Neural progenitor cell (in vitro differentiated cells): ENCODE measurements around the gene SPTLC3. TPM values are rescaled to one million over a fixed set of nuclear protein-coding genes. Genes with fewer than 3 reads are reported as not detected.

Experiments used
- DNase-seq: peaks from one replicate; pipeline ENCODE4 v3.0.0-alpha.2; 2016; ENCODE audit warnings: low spot score
- H2AFZ ChIP-seq: fragments of 200-600 bp; sonication (generic); replicated peaks from 2 replicates; pipeline ENCODE4 v1.6.1; 2016; ENCODE audit warnings: antibody characterized with exemption
- H3F3A ChIP-seq: fragments of 200-600 bp; sonication (generic); 2 replicates; pipeline ENCODE4 v1.6.1; 2016; ENCODE audit warnings: antibody characterized with exemption, low read depth
- H3K27ac ChIP-seq: fragments of 200-600 bp; sonication (generic); 2 replicates; pipeline ENCODE4 v1.5.1; 2016; ENCODE audit warnings: mild to moderate bottlenecking
- H3K27me3 ChIP-seq: fragments of 200-600 bp; sonication (generic); 2 replicates; pipeline ENCODE4 v1.6.1; 2016; ENCODE audit warnings: mild to moderate bottlenecking, moderate library complexity
- H3K36me3 ChIP-seq: fragments of 200-600 bp; sonication (generic); 2 replicates; pipeline ENCODE4 v1.5.1; 2016
- H3K4me1 ChIP-seq: fragments of 200-600 bp; sonication (generic); 2 replicates; pipeline ENCODE4 v1.6.1; 2016; ENCODE audit warnings: mixed run types
- H3K4me2 ChIP-seq: fragments of 200-600 bp; sonication (generic); 2 replicates; pipeline ENCODE4 v1.6.1; 2016
- H3K4me3 ChIP-seq: fragments of 200-600 bp; sonication (generic); 2 replicates; pipeline ENCODE4 v1.5.1; 2016
- H3K79me2 ChIP-seq: fragments of 200-600 bp; sonication (generic); 2 replicates; pipeline ENCODE4 v1.6.1; 2016; ENCODE audit warnings: low read depth
- H3K9ac ChIP-seq: fragments of 200-600 bp; sonication (generic); 2 replicates; pipeline ENCODE4 v1.6.1; 2016
- H3K9me3 ChIP-seq: fragments of 200-600 bp; sonication (generic); 2 replicates; pipeline ENCODE4 v1.5.1; 2016; ENCODE audit warnings: low read depth
- H4K20me1 ChIP-seq: fragments of 200-600 bp; sonication (generic); 2 replicates; pipeline ENCODE4 v1.6.1; 2016; ENCODE audit warnings: low read depth
- H3K27ac Mint-ChIP-seq: 3 replicates; pipeline ENCODE4 v1.8.0; 2021; ENCODE audit warnings: mixed read lengths
- H3K27me3 Mint-ChIP-seq: 2 replicates; pipeline ENCODE4 v1.8.0; 2022; ENCODE audit warnings: low read depth, mild to moderate bottlenecking, inconsistent platforms, moderate library complexity, mixed read lengths; ENCODE audit not compliant: insufficient read depth
- H3K36me3 Mint-ChIP-seq: 3 replicates; pipeline ENCODE4 v1.8.0; 2021; ENCODE audit warnings: mixed read lengths
- H3K4me1 Mint-ChIP-seq: 3 replicates; pipeline ENCODE4 v1.8.0; 2021; ENCODE audit warnings: mixed read lengths
- H3K4me3 Mint-ChIP-seq: 3 replicates; pipeline ENCODE4 v1.8.0; 2021; ENCODE audit warnings: mild to moderate bottlenecking, moderate library complexity, mixed read lengths
- H3K9me3 Mint-ChIP-seq: 3 replicates; pipeline ENCODE4 v1.8.0; 2020; ENCODE audit warnings: mixed read lengths
- CTCF ChIP-seq: fragments of 200-600 bp; sonication (generic); IDR thresholded peaks from 2 replicates; pipeline ENCODE4 v1.5.1; 2017; ENCODE audit warnings: antibody characterized with exemption, mild to moderate bottlenecking
- EZH2 ChIP-seq: fragments of 200-600 bp; sonication (generic); IDR thresholded peaks from 2 replicates; pipeline ENCODE4 v1.6.1; 2017; ENCODE audit warnings: antibody characterized with exemption, mild to moderate bottlenecking, moderate library complexity
- EZH2phosphoT487 ChIP-seq: fragments of 200-600 bp; sonication (generic); IDR thresholded peaks from 2 replicates; pipeline ENCODE4 v1.6.1; 2017; ENCODE audit warnings: antibody characterized with exemption
- total RNA-seq: library from RNA; depleted of rRNA; stranded (reverse); fragments of >200 nt; gene quantifications from 2 replicates; pipeline ENCODE4 v1.2.3, GENCODE V29; 2015; ENCODE audit warnings: low replicate concordance

The SPTLC3 gene
- total RNA-seq, 1 donor from 2014 or later = 4.2 TPM

- peaks cover 3% of the 10 kb centered on the region for H3K36me3 Mint-ChIP-seq
- peaks cover 4% of the 10 kb centered on the region for H3K9me3 Mint-ChIP-seq
- H3K4me1 Mint-ChIP-seq = peaks cover 27% of the 10 kb centered on the region
- H3K9ac ChIP-seq = no peak overlapping the region
- H3K4me1 ChIP-seq = no peaks in the 10 kb centered on the region
- peaks cover 5% of the 10 kb centered on the region for H3K27me3 Mint-ChIP-seq
- no peaks in the 10 kb centered on the region for H4K20me1 ChIP-seq
- H3F3A ChIP-seq = no peaks in the 10 kb centered on the region
- H2AFZ ChIP-seq = no peak overlapping the region
- H3K4me2 ChIP-seq = no peak overlapping the region
- no peaks in the 10 kb centered on the region for H3K36me3 ChIP-seq
- H3K4me3 ChIP-seq = no peak overlapping the region
- no peak for TF ChIP-seq EZH2
- TF ChIP-seq EZH2phosphoT487 = no peak
- TF ChIP-seq CTCF = no peak
- no peak overlapping the region for H3K27ac Mint-ChIP-seq
- DNase-seq = no peak
- no peaks in the 10 kb centered on the region for H3K79me2 ChIP-seq
- H3K27me3 ChIP-seq = no peaks in the 10 kb centered on the region
- no peak overlapping the region for H3K4me3 Mint-ChIP-seq
- no peaks in the 10 kb centered on the region for H3K9me3 ChIP-seq
- H3K27ac ChIP-seq = no peak overlapping the region
These were observed 122.9 kb downstream of the SPTLC3 start for GRCh38 chr20:13131688-13132087.

- no peaks in the 10 kb centered on the region for H3K36me3 Mint-ChIP-seq
- Histone ChIP-seq H3K4me3 (no peak overlapping the region), H2AFZ (no peak overlapping the region), H3K9me3 (no peaks in the 10 kb centered on the region), H3K27ac (no peak overlapping the region), H3K79me2 (no peaks in the 10 kb centered on the region), H3K36me3 (no peaks in the 10 kb centered on the region), H3K4me1 (peaks cover 7% of the 10 kb centered on the region), H3K9ac (no peak overlapping the region), H3F3A (no peaks in the 10 kb centered on the region), H3K4me2 (no peak overlapping the region), H3K27me3 (no peaks in the 10 kb centered on the region), H4K20me1 (no peaks in the 10 kb centered on the region)
- peaks cover 2% of the 10 kb centered on the region for H3K27me3 Mint-ChIP-seq
- no peaks in the 10 kb centered on the region for H3K9me3 Mint-ChIP-seq
- no peak for TF ChIP-seq EZH2phosphoT487
- TF ChIP-seq EZH2 = no peak
- no peak for TF ChIP-seq CTCF
- no peak overlapping the region for H3K4me3 Mint-ChIP-seq
- no peak for DNase-seq
- H3K4me1 Mint-ChIP-seq = peaks cover 16% of the 10 kb centered on the region
- H3K27ac Mint-ChIP-seq = no peak overlapping the region
These were observed 130.8 kb downstream of the SPTLC3 start for GRCh38 chr20:13139459-13140150.

GRCh38 chr20:13140201-13140600 lies 131.4 kb downstream of the SPTLC3 start:
- Histone ChIP-seq H3K36me3 (no peaks in the 10 kb centered on the region), H2AFZ (no peak overlapping the region), H3K4me3 (no peak overlapping the region), H3K4me1 (peaks cover 7% of the 10 kb centered on the region), H3F3A (no peaks in the 10 kb centered on the region), H3K79me2 (no peaks in the 10 kb centered on the region), H4K20me1 (no peaks in the 10 kb centered on the region), H3K27me3 (no peaks in the 10 kb centered on the region), H3K4me2 (no peak overlapping the region), H3K9me3 (no peaks in the 10 kb centered on the region), H3K27ac (no peak overlapping the region), H3K9ac (no peak overlapping the region)
- no peak for DNase-seq
- TF ChIP-seq EZH2phosphoT487 (no peak), CTCF (no peak), EZH2 (no peak)
- Mint-ChIP-seq H3K9me3 (peaks cover 3% of the 10 kb centered on the region), H3K4me3 (no peak overlapping the region), H3K27me3 (peaks cover 2% of the 10 kb centered on the region), H3K27ac (no peak overlapping the region), H3K4me1 (peaks cover 16% of the 10 kb centered on the region), H3K36me3 (no peaks in the 10 kb centered on the region)
